CD4-positive, alpha-beta T cell treated with Interleukin-6 for 4 hours (primary cell): ENCODE measurements around the gene HPGD.

Experiments used
- DNase-seq: peaks from one replicate; pipeline ENCODE4 v3.0.0-alpha.2; 2020; ENCODE audit warnings: mixed read lengths

The HPGD gene

GRCh38 chr4:174467107-174467506 is 55.2 kb downstream of the HPGD start:
- DNase-seq, result no peak

DNA sequence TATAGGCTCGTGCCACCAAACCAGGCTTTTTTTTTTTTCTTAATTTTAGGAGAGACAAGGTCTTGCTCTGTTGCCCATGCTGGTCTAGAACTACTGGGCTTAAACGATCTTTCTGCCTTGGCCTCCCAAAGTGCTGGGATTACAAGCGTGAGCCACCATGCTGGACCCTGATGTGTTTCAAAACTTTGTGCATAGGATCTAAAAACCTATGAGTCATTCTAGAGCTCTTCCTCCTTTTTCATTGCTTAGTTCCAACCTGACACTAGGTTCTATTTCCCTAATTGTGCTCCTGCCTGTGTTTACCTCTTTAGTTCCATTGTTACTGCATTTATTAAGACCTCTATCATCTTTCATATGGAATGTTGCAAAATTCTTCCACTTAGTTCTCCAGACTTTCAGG is 57.3 kb downstream of the HPGD start:
- DNase-seq, result no peak

GRCh38 chr4:174461466-174462106 is 60.7 kb downstream of the HPGD start:
- DNase-seq, result no peak

GRCh38 chr4:174460684-174461083 is 61.6 kb downstream of the HPGD start:
- no peak for DNase-seq

DNA sequence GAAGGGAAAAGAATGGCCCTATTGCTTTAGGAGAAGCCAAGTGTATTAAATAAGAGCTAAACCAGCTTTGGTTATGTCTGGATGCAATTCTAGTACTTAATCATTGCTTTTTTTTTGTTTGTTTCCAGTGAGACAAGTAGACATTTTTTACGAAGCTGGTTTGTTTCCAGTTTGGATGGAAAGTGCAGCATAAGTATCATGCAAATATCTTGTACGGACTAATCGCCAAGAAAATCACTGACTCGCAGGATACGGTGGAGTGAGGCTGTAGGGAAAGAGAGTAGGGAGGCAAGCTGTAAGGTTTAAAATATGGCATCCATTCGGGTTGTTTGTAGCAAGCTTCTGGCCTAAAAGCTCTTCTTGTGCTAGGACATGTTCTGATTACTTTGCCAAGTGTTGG is 64.8 kb downstream of the HPGD start:
- no peak for DNase-seq

DNA sequence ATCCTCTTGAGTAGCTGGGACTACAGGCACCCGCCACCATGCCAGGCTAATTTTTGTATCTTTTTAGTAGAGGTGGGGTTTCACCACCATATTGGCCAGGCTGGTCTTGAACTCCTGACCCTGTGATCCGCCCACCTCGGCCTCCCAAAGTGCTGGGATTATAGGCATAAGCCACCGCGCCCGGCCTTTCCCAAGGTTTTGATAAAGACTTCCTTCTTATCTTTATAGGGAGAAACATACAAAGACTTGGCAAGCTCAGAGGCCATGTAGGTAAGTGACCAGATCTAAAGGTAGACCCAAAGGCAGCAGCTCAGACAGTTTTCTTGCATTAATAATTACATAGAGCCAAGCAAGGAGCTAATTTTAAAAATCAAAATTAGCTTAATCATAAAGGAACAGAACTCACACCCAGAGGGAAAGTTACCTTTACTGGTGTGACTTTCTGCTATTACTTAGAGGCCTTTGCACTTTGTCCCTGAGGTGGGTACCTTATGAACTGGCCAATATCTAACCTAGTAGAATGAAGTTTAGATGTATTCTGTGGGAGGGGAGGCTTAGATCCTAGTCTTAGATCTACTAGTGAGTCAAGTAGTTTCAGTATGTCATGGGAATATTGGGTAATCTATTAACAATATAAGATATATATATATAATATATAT is 67.3 kb downstream of the HPGD start:
- DNase-seq, result no peak

DNA sequence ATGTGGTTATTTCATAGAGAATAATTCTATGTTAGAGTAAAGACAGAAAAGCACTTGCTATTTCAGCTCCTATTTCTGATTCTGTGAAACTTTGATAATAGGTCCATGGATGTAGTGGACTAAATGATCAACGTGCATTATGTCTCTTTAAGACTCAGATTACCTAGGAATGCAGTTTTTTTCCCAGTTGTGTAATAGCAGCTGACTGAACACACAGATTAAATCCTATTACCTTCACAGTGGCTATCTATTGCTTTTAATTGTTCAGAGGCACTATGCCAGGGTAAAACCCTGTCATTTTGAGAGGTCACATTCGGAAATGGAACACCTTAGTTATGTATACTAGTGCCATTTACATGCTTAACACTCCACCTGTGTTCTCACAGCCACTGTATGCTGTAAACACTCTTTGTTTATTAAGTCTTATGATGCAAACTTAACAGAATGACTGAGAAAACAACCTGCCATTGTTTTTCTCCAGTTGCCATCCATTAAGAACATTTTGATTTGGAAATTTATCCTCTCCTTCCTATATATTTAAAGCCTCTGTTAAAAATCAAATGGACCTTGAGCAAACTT is 70.5 kb downstream of the HPGD start:
- no peak for DNase-seq

GRCh38 chr4:174450786-174451125 is 71.5 kb downstream of the HPGD start:
- DNase-seq, result no peak

GRCh38 chr4:174449944-174450785 is 72.1 kb downstream of the HPGD start:
- no peak for DNase-seq

DNA sequence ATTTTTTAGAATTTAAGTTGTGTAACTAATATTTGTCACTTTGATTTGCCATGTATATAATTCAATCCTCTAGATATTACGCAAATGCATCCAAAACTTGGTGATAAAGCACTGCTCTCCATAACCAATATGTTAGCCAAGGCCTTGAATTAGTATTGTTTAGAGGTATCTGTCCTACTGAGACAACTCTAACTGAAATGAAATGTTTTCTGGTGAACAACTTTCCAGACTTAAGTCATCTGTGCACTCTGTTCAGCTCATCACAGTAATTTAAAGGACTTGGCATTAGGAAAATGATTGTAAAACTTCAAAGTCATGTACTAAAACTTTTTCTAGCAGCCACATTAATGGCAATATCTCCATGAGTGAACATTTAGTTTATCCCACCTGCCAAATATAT is 73.1 kb downstream of the HPGD start:
- DNase-seq, result no peak

DNA sequence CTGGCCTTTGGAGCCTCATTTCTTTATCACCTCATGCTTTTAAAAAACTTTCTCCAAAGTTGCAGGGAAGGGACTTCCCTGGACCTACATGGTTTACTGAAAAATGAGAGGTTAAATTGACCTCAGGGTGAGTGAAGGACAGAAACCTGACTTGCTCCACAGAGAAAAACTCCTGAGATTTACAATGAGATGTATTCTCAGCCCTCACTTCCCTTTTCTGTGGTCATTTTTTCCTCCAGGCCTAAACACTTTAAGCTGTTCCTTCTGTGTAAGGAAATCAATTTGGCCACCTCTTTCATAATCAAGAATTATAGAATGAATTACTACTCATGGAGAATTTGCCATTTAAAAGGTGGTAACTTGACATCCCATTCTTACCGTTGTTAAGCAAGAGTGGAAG is 77.9 kb downstream of the HPGD start:
- no peak for DNase-seq
